Embryonic facial prominence (tissue), 1 donor: Measurements from ENCODE around the gene PPP1R1C.

Experiments used
- DNase-seq: peaks from one replicate; pipeline ENCODE4 v3.0.0-alpha.2; 2016; ENCODE audit errors: extremely low spot score

The PPP1R1C gene

GRCh38 chr2:181971032-181971431, 14.6 kb upstream of the PPP1R1C start:
- DNase-seq = no peak

- DNase-seq = no peak
Observed at GRCh38 chr2:181972431-181973170, 13.1 kb upstream of the PPP1R1C start.

GRCh38 chr2:181973171-181973783, 12.4 kb upstream of the PPP1R1C start:
- DNase-seq = no peak

- DNase-seq = no peak
Observed at GRCh38 chr2:181977661-181978350, 7.8 kb upstream of the PPP1R1C start.

- no peak for DNase-seq
Observed at GRCh38 chr2:181978351-181979150, 7.1 kb upstream of the PPP1R1C start.

- DNase-seq = no peak
Observed at GRCh38 chr2:181984060-181984459, 1.6 kb upstream of the PPP1R1C start.

GRCh38 chr2:181984814-181985631, 630 bp upstream of the PPP1R1C start:
- no peak for DNase-seq

- no peak for DNase-seq
Observed at GRCh38 chr2:181988154-181988924, 2.7 kb downstream of the PPP1R1C start.

GRCh38 chr2:181989099-181989498, 3.4 kb downstream of the PPP1R1C start:
- DNase-seq = no peak

- no peak for DNase-seq
Observed at GRCh38 chr2:181991171-181991885, 5.7 kb downstream of the PPP1R1C start.

- no peak for DNase-seq
Observed at GRCh38 chr2:181992776-181993175, 7.1 kb downstream of the PPP1R1C start.

GRCh38 chr2:181995289-181995688, 9.6 kb downstream of the PPP1R1C start:
- no peak for DNase-seq

- no peak for DNase-seq
Observed at GRCh38 chr2:181998041-181998835, 12.6 kb downstream of the PPP1R1C start.

GRCh38 chr2:181998891-181999654, 13.4 kb downstream of the PPP1R1C start:
- no peak for DNase-seq

GRCh38 chr2:181999911-182000310, 14.3 kb downstream of the PPP1R1C start:
- DNase-seq = no peak

GRCh38 chr2:182004945-182005520, 19.4 kb downstream of the PPP1R1C start:
- no peak for DNase-seq

- DNase-seq = no peak
Observed at GRCh38 chr2:182006595-182007341, 21.1 kb downstream of the PPP1R1C start.
